GM18498 (cell line): ENCODE results near the gene CREB1.
"Not testable (repeated sequence)": the region's sequence is repeated elsewhere in the genome, so short reads cannot be mapped to it uniquely, and the experiment has no call there.

Experiments used
- ATAC-seq: cut with Tn5 transposase; IDR thresholded peaks from one replicate; pipeline ENCODE4 v1.9.1; 2021; ENCODE audit warnings: mild to moderate bottlenecking, moderate library complexity; ENCODE audit not compliant: unreplicated experiment

CREB1 gene

GRCh38 chr2:207612714-207613113, 83.0 kb downstream of the CREB1 start:
- no peak for ATAC-seq

- no peak for ATAC-seq
These were observed 85.1 kb downstream of the CREB1 start for GRCh38 chr2:207614824-207615223.

- no peak for ATAC-seq
These were observed 86.4 kb downstream of the CREB1 start for GRCh38 chr2:207616185-207616584.

- no peak for ATAC-seq
These were observed 87.4 kb downstream of the CREB1 start for GRCh38 chr2:207617011-207617671.

- ATAC-seq, result peak; percentile 51
These were observed 90.0 kb downstream of the CREB1 start for GRCh38 chr2:207619764-207620203.

GRCh38 chr2:207621501-207622039, 91.8 kb downstream of the CREB1 start:
- no peak for ATAC-seq

GRCh38 chr2:207624185-207625013, 94.6 kb downstream of the CREB1 start:
- peak; percentile 33 for ATAC-seq

- peak; percentile 65 for ATAC-seq
These were observed 95.5 kb downstream of the CREB1 start, which contains the start of gene METTL21A for GRCh38 chr2:207625014-207625907. Gene METTL21A (minus strand): TSS chr2:207625394. CDS start chr2:207624375, 1,019 bp downstream.

- ATAC-seq, result no peak
These were observed 99.8 kb downstream of the CREB1 start for GRCh38 chr2:207629553-207629952.

- ATAC-seq, result no peak
These were observed 100.7 kb downstream of the CREB1 start for GRCh38 chr2:207630491-207630890.

- ATAC-seq, result peak; percentile 50
These were observed 103.1 kb downstream of the CREB1 start for GRCh38 chr2:207632575-207633493.

GRCh38 chr2:207633686-207634085, 103.9 kb downstream of the CREB1 start:
- ATAC-seq, result no peak

- ATAC-seq, result no peak
These were observed 105.9 kb downstream of the CREB1 start for GRCh38 chr2:207635468-207636200.

- not testable (repeated sequence) for ATAC-seq
These were observed 109.5 kb downstream of the CREB1 start for GRCh38 chr2:207639288-207639687.

- ATAC-seq, result no peak
These were observed 110.4 kb downstream of the CREB1 start for GRCh38 chr2:207640160-207640559.

- no peak for ATAC-seq
These were observed 110.9 kb downstream of the CREB1 start for GRCh38 chr2:207640661-207641060.

GRCh38 chr2:207643892-207644291, 114.1 kb downstream of the CREB1 start:
- no peak for ATAC-seq

GRCh38 chr2:207646582-207646981, 116.8 kb downstream of the CREB1 start:
- ATAC-seq, result not testable (repeated sequence)
